Natural killer cell (primary cell): ENCODE results near the gene DOLPP1. TPM values are rescaled to one million over a fixed set of nuclear protein-coding genes. Genes with fewer than 3 reads are reported as not detected.

ENCODE experiments used
- ATAC-seq, 3 donors: fragments of 150-1000 bp in 2 of 3; fragments of 200-7000 bp in 1 of 3; cut with Tn5 transposase; 1 replicate in 1 of 3; 2 replicates in 2 of 3; pipeline ENCODE4 v1.10.0; 2021; ENCODE audit warnings: mild to moderate bottlenecking in 2 of 3, moderate library complexity in 2 of 3
- DNase-seq, 2 donors: peaks; one replicate each; pipeline versions ENCODE4 v3.0.0 to v3.0.0-alpha.2; 2013 to 2021; ENCODE audit warnings: mixed read lengths in 1 of 2
- H3K27ac ChIP-seq: one replicate; pipeline ENCODE4 v1.5.1; 2013; ENCODE audit warnings: mild to moderate bottlenecking, low read length
- H3K27me3 ChIP-seq: one replicate; pipeline ENCODE4 v1.6.1; 2013; ENCODE audit warnings: low read length; ENCODE audit not compliant: control insufficient read depth, insufficient read depth
- H3K36me3 ChIP-seq: one replicate; pipeline ENCODE4 v1.6.1; 2013; ENCODE audit warnings: low read length; ENCODE audit not compliant: control insufficient read depth, insufficient read depth
- H3K4me1 ChIP-seq: one replicate; pipeline ENCODE4 v1.6.1; 2013; ENCODE audit warnings: low read length; ENCODE audit not compliant: control insufficient read depth, insufficient read depth
- H3K4me3 ChIP-seq: one replicate; pipeline ENCODE4 v1.5.1; 2013; ENCODE audit warnings: low read length
- H3K9me3 ChIP-seq: one replicate; pipeline ENCODE4 v1.6.1; 2013; ENCODE audit warnings: low read length; ENCODE audit not compliant: control insufficient read depth, insufficient read depth
- H3K27ac Mint-ChIP-seq, 2 donors: one replicate each; pipeline ENCODE4 v1.8.0; 2022; ENCODE audit warnings: mild to moderate bottlenecking in 2 of 2, mixed read lengths in 2 of 2, moderate library complexity in 1 of 2
- H3K27me3 Mint-ChIP-seq, 2 donors: one replicate each; pipeline ENCODE4 v1.8.0; 2022; ENCODE audit warnings: low read depth in 2 of 2, mixed read lengths in 2 of 2
- H3K36me3 Mint-ChIP-seq: one replicate; pipeline ENCODE4 v1.8.0; 2022; ENCODE audit warnings: mixed read lengths
- H3K4me1 Mint-ChIP-seq, 2 donors: one replicate each; pipeline ENCODE4 v1.8.0; 2022; ENCODE audit warnings: mixed read lengths in 2 of 2
- H3K4me3 Mint-ChIP-seq: one replicate; pipeline ENCODE4 v1.8.0; 2022; ENCODE audit warnings: mild to moderate bottlenecking, moderate library complexity, mixed read lengths
- H3K9me3 Mint-ChIP-seq, 2 donors: one replicate each; pipeline ENCODE4 v1.8.0; 2022; ENCODE audit warnings: mixed read lengths in 2 of 2
- CTCF ChIP-seq: fragments of 200-600 bp; IDR thresholded peaks from one replicate; pipeline ENCODE4 v1.8.0; 2022; ENCODE audit warnings: antibody characterized with exemption
- WGBS: methylation state at CpG from one replicate; pipeline ENCODE4 v1.1.7; 2013; ENCODE audit warnings: missing lambda C conversion rate; ENCODE audit not compliant: insufficient coverage; 5-methylcytosine and 5-hydroxymethylcytosine counted together
- intact Hi-C: fragments of 100-400 bp; cut with micrococcal nuclease; formaldehyde crosslinking; loops from one replicate; pipeline ENCODE4 v1.14.2; 2022
- total RNA-seq, 4 donors: library from RNA; stranded (reverse); fragments of 120-200 nt in 1 of 4; gene quantifications; one replicate each; pipeline versions ENCODE4 v1.2.3 to v1.2.4, GENCODE V29; 2013 to 2022

DOLPP1 gene
- total RNA-seq, 3 donors from 2014 or later (not counting 1 experiment from before 2014, with no cell fraction given), result 7.5 to 11.6 (median 7.8) TPM

GRCh38 chr9:129093602-129094386 lies 12.9 kb downstream of the DOLPP1 start:
- Mint-ChIP-seq H3K4me3 (no peak overlapping the region), H3K27me3 (no peaks in the 10 kb centered on the region), H3K9me3 (no peaks in the 10 kb centered on the region), H3K27ac (no peak overlapping the region), H3K36me3 (no peaks in the 10 kb centered on the region), H3K4me1 (no peaks in the 10 kb centered on the region)
- no peak for TF ChIP-seq CTCF
- intact Hi-C loops, result no loop called here
- ATAC-seq (no peak), DNase-seq (no peak)
- Histone ChIP-seq H3K4me3 (no peak overlapping the region), H3K27me3 (no peaks in the 10 kb centered on the region), H3K4me1 (no peaks in the 10 kb centered on the region), H3K27ac (no peak overlapping the region), H3K36me3 (peaks cover 14% of the 10 kb centered on the region), H3K9me3 (no peaks in the 10 kb centered on the region)
- 91% methylated on average over 20 of the region's 20 CpGs for WGBS

- H3K9me3 Mint-ChIP-seq, result no peaks in the 10 kb centered on the region
- no peak for DNase-seq
- no peak overlapping the region for H3K4me3 Mint-ChIP-seq
- no peaks in the 10 kb centered on the region for H3K27me3 ChIP-seq
- no peak overlapping the region for H3K4me3 ChIP-seq
- ATAC-seq, result no peak
- H3K27me3 Mint-ChIP-seq, result no peaks in the 10 kb centered on the region
- no peaks in the 10 kb centered on the region for H3K4me1 ChIP-seq
- no peaks in the 10 kb centered on the region for H3K4me1 Mint-ChIP-seq
- TF ChIP-seq CTCF, result no peak
- no peaks in the 10 kb centered on the region for H3K36me3 Mint-ChIP-seq
- H3K27ac Mint-ChIP-seq, result no peak overlapping the region
- peaks cover 6% of the 10 kb centered on the region for H3K36me3 ChIP-seq
- no peak overlapping the region for H3K27ac ChIP-seq
- 94% methylated on average over 13 of the region's 13 CpGs for WGBS
- intact Hi-C loops, result no loop called here
- no peaks in the 10 kb centered on the region for H3K9me3 ChIP-seq
Observed at GRCh38 chr9:129094387-129095169, 13.7 kb downstream of the DOLPP1 start.

DNA sequence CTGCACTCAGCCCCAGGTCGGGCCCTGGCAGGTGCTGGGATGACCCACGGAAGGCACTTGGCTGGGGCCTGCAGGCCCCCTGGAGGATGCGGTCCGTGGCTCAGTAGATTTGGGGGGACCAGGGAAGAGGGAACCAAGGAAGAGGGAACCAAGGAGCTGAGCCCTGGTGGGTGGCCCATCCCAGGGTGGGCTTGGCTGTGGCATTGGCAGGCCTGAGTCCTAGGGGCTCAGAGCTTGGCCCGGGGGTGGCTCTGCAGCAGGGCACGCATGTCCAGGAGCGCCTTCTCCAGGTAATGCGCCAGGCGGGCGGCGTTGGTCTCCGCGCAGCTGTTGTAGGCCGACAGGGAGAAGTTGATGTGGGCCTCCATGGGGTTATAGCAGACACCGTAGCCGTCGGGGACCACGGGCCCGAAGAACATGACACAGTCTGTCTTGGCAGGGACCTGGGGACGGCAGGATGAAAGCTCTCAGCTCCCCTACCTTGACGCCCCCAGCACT lies 14.3 kb downstream of the DOLPP1 start:
- intact Hi-C loops, result no loop called here
- Histone ChIP-seq H3K36me3 (peaks cover 3% of the 10 kb centered on the region), H3K4me1 (no peaks in the 10 kb centered on the region), H3K9me3 (no peaks in the 10 kb centered on the region), H3K27me3 (no peaks in the 10 kb centered on the region), H3K4me3 (no peak overlapping the region), H3K27ac (no peak overlapping the region)
- Mint-ChIP-seq H3K27ac (no peak overlapping the region), H3K27me3 (no peaks in the 10 kb centered on the region), H3K9me3 (no peaks in the 10 kb centered on the region), H3K36me3 (no peaks in the 10 kb centered on the region), H3K4me3 (no peak overlapping the region), H3K4me1 (no peaks in the 10 kb centered on the region)
- ATAC-seq (no peak), DNase-seq (no peak)
- TF ChIP-seq CTCF, result no peak
- WGBS, result 95% methylated on average over 21 of the region's 21 CpGs
